Measurements from ENCODE around the gene MYH11.
"Not testable (repeated sequence)": the region's sequence is repeated elsewhere in the genome, so short reads cannot be mapped to it uniquely, and the experiment has no call there.

The MYH11 gene

DNA sequence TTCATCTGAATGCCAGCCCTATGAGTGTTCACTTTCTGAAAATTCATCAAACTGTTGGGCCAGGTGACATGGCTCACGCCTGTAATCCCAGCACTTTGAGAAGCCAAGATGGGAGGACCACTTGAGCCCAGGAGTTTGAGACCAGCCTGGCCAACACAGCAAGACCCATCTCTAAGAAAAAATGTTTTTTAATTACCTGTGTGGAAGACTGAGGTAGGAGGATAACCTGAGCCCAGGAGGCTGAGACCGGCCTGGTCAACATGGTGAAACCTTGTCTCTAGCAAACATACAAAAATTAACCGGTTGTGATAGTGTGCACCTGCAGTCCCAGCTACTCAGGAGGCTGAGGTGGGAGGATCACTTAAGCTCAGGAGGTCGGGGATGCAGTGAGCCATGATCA lies 10.3 kb downstream of the MYH11 start:
- no peak for DNase-seq

- DNase-seq, result no peak
Measured at GRCh38 chr16:15843635-15844279, 13.1 kb downstream of the MYH11 start.

- DNase-seq, result not testable (repeated sequence)
Measured at GRCh38 chr16:15839204-15839603, 17.6 kb downstream of the MYH11 start.

DNA sequence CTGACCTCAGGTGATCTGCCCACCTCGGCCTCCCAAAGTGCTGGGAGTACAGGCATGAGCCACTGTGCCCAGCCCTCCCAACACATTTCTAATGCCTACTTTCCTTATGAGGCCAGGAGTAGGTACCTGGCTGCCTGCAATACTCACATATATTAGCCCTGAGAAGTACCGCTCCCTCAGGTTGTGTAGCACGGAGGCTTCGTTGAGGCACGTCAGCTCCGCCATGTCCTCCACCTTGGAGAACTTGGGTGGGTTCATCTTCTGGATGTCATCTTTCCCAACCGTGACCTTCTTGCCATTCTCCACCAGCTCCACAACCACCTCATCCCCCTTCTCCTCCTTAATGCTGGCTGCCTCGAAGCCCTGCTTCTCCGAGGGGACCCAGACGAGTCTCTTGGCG lies 19.1 kb downstream of the MYH11 start:
- DNase-seq, result no peak

DNA sequence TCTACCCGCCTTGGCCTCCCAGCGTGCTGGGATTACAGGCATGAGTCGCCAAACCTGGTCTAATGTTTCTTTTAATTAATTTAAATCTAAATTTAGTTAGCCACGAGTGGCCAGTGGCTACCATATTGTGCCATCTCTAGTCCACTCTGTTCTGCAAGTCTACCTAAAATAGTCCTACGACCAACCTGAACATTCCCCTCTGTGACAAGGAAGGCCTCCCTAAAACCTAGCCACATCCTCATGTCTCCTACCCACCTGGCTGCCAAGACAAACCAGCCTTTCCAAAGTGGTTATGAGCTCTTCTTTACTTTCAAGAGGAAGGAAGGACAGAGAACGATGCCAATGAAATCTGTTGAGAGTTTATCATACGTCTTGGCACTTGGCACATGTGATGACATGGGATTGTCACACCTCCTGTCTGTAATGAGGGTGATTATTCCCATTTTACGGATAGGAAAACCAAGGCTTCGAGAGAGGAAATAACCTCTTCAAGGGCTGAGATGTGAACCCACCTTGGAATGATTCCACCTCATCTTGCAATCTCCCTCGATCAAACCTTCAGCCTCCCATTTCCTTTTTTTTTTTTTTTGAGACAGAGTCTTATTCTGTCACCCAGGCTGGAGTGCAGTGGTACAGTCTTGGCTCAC lies 19.7 kb downstream of the MYH11 start:
- no peak for DNase-seq

DNA sequence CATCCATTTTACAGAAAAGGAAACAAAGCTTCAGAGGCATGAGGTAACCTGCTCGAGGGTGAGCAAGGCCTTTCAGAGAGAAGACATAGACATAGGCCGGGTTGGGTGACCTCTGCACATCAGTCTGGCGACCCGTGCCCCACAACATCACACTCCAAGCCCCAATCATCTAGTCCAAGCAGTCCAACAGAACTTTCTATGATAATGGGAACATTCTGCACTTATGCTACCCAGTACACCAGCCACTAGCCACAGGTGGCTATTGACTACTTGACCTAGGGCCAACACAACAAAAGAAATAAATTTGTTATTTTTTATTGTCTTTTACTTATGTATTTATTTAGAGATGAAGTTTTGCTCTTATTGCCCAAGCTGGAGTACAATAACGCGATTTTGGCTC lies 20.8 kb downstream of the MYH11 start:
- DNase-seq, result no peak

DNA sequence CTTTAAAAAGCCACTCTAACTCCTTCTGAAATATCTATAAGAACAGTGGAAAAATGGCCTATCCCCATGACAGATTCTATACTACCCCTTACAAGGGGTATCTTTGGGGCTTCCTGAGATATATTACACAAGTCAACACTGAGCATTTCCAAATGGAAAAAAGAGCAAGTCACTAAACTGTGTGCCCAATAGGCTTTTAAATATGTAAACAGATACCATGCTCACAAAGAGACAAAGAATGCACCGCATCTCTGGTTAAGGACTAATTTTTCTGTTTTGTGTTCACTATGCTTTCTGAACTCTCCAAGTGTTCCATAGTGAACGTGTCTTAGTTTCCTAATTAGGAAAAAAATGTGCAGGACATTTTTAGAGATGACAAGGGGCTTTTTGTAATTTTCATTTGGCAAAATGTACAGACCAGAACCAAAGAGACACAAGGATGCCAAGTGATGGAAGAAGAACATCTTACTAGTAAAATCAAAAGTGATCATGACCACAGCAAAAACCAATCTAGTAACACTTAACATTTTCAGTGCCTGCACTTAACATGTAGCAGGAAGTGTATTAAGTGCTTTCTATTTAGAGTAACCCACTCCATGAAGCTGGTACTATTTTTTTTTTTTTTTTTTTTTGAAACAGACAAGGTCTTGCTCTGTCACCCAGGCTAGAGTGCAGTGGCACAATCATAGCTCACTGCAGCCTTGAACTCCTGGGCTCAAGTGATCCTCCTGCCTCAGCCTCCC lies 21.5 kb downstream of the MYH11 start:
- no peak for DNase-seq

- DNase-seq, result no peak
Measured at GRCh38 chr16:15834502-15834901, 22.3 kb downstream of the MYH11 start.

DNA sequence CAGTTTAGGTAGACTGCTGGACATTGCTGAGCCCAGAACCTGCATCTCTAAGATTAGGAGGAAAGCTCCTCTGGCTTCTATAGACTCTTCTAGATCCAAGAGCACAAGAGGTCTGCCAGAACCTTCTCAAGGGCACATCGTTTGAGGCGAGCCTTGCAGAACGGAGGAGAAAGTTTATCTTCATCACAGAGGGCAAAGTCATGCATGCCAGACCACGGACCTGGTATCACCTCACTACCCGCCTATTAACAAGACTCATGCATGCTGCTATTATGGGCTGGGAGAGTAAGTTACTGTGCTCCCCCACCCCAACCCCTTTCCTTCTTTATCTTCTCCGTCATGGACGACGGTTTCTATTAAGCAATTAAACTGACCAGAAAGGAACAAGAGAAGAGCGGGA lies 23.3 kb downstream of the MYH11 start:
- DNase-seq, result no peak

DNA sequence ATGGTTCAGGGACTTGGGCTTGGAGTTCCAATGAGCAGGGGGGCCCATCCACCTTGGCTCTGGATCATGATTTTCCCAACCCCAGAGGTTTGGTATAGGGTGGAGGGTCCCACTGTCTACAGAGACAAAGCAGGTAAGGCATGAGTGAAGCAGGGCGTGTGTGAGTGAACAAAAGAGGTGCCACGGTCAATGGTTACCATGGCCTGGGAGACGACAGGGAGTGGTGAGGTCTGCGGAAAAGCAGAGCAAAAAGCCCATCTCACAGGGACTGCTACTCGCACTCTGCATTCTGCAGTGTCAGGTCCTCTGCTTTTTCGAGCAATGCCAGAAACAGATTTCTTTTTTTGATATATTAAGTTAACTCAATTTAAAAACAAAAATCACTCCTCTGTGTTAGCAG lies 24.6 kb downstream of the MYH11 start:
- no peak for DNase-seq

GRCh38 chr16:15830832-15831451 lies 25.9 kb downstream of the MYH11 start:
- DNase-seq, result no peak

GRCh38 chr16:15829460-15829859 lies 27.4 kb downstream of the MYH11 start:
- DNase-seq, result peak in 1 of 56 donors; percentile 5

DNA sequence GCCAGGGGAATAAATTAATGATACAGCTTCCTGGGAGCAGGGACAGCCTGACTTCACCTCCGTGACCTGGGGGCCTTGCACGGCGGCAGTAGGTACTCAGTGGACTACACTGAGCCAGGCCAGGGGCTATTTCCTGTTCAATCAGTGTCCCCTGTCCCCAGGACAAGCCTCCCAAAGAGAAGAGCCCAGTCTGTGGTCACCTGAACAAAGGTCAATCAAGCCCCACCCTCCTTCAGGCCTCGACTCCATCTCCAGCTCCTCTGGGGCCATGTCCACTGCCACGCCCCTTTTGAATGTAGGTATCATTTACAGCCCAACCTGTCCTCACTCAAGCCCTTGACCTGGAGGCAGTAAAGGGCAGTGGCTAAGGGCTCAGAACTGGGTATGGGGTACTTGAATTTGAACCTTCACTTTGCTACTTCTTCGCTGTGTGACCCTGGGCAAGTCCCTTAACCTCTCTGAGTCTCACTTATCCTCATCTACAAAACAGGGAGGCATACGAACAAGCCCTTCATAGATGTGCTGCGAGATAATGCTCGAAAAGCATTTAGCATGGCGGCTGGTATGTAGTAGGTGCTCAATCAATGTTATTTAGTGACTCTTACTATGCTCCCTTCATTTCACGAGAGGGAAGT lies 29.0 kb downstream of the MYH11 start:
- no peak for DNase-seq

- DNase-seq, result no peak
Measured at GRCh38 chr16:15827299-15827698, 29.5 kb downstream of the MYH11 start.

DNA sequence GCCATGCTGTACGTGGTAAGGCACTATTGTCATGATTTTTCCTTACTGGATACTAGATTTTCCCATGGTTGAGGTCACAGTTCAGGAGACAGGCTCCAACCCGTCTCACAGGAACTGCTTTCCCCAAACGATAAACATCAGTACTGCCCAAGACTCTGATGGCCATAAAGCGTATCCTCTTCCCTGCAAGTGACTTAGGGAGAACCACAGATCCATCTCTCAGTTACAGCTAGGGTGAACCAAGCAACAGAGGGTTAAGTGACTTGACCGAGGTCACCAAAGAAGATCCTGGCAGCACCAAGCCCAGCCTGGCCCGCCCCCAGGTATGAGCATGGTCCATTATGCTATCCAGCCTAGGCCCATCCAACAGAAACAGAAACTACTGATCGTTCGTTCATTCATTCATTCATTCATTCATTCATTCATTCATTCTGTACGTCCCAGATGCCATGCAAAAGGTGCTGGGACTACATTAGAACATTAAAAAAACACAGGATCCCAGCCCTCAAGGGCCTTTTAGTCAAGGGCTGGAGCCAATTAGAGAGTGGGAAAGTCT lies 31.0 kb downstream of the MYH11 start:
- no peak for DNase-seq

DNA sequence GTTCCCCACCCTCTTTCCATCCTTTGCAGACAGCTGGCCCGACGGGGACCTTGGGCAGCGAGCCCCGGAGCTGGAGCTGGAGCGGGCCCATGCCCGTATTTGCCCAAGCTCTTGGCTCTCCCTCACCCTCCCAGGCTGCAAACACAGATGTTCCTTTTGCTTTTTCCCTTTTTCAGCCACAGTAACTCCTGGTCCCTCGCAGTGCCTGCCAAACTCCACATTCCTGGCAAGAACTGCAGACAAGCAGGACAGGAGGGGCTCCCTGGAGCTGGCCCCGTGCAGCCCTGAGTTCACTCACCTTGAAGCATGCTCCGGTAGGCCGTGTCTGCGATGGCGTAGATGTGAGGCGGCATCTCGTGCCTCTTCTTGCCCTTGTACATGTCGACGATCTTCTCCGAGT lies 33.9 kb downstream of the MYH11 start:
- peak in 6 of 56 donors; percentile 4 to 20 (median 8) for DNase-seq

- DNase-seq, result no peak
Measured at GRCh38 chr16:15820837-15821236, 36.0 kb downstream of the MYH11 start.

- no peak for DNase-seq
Measured at GRCh38 chr16:15819046-15819445, 37.8 kb downstream of the MYH11 start.

DNA sequence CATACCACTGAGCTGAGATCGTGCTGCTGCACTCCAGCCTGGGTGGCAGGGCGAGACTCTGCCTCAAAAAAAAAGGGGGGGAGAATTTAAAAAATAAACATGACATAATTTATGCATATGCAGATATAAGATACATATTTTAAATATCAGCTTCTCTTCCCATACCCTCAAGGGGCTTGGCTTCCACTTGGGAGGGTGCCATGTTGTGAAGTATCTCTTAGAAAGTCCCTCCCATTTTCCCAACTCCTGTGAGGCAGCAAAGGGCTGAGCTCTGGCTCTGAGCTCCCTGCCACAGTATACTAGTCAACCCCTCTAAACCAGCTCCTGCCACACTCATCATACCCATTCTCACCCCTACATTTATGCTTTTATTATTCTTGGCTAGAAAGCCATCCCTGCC lies 39.4 kb downstream of the MYH11 start:
- no peak for DNase-seq

GRCh38 chr16:15816228-15816627 lies 40.6 kb downstream of the MYH11 start:
- no peak for DNase-seq

GRCh38 chr16:15812401-15812750 lies 44.5 kb downstream of the MYH11 start:
- not testable (repeated sequence) for DNase-seq
